ENCODE data around the gene PNPLA3.

Gene PNPLA3

DNA sequence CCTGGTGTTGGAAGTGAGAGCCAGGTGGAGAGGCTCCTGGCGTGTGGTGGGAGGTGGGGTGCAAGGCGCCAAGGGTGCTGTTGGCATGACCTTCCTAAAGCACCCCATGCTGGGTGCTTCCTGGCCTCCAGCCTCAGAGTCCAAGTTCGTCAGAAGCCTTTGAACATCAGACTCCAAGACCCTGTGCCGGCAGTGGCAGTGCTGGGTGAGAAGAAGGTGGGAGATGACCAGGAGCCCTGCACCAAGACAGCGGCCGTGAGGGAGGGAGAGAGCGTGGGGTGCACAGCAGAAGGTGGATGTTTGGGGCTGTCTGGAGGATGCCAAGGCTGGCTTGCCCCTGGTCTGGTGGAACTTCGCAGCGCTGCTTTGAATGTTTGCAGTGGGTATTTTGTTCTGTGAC is 70.8 kb downstream of the PNPLA3 start:
- no peak for DNase-seq

DNA sequence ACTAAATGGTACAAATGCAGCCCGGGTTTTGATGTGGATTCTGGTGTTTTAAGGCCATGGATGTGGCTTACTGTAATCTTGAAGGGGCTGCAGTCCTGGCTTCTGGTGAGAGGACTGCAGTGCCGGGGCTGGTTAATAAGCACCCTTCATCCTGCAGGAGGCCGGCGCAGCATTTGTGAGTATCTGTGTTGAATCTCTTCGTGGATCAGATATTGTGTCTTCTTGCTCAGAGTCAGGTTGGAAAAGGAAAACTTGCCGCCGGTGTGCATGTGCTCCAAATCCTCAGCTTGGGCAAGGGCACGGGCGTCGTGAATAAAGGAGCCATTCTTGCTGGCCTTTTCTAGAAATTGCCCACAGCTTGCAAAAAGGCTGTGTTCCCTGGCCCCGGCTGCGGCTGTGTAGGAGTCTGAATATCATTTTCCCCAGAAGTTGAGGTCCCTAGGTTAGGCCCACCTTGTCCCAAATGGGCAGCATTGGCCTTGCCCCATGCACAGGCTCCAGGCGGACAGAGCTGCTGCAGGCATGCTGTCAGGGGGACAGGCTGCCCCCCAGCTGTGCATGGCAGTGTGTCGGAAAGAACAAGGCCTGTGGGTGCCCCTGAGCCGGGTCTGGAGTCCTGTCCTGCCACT is 71.6 kb downstream of the PNPLA3 start:
- no peak for DNase-seq

DNA sequence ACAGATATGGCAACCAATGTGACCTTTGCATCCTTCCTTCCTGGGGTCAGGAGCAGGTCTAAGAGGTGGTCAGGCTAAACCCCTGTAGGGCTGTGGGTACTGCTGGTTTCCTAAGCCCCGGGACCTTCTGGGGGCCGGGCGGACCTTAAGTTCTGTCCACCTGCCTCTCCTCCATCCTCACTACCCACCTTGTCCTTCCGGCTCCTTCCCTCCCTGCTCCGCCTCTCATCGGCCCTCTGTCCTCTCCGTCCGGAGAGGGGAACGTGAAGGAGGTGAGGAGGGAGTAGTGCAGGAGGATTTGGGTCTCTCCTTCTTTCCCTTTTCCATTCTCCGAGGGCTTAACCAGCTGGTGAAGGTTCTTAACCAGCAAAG is 72.2 kb downstream of the PNPLA3 start:
- no peak for DNase-seq

DNA sequence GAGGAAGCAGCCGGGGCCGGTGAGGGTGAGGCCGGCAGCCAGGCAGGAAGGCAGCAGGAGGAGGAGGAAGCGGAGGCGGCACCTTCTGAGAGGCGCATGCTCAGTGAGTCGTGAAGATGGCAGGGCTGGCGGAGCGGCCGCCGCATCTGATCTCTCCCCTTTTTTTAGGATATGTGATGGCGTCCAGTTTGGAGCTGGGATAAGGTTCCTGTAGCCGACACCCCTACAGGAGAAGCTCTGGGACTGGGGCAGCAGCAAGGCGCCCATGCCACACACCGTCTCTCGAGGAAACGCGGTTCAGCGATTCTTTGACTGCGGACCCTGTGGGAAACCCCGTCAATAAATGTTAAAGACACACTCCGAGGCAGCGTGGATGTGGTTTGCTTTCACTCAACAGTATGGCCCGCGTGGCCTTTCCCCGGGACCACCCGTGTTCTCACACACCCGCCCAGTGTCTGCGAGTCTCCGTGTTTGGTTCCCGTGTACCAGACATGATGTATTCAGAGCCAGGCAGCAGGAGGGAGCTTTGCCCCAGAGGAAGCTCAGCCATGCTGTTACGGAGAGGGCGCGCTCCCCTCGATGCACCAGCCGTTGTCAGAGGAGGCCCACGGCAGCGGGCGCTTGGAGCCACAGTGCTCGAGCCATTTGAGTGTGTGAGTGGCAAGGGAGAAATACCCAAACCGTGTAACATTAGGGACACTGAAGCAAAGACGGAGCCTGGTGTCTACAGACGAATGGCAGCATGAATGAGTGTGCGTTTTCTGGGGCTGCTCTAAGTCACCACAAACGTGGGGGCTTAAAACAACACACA is 72.8 kb downstream of the PNPLA3 start:
- DNase-seq: no peak

DNA sequence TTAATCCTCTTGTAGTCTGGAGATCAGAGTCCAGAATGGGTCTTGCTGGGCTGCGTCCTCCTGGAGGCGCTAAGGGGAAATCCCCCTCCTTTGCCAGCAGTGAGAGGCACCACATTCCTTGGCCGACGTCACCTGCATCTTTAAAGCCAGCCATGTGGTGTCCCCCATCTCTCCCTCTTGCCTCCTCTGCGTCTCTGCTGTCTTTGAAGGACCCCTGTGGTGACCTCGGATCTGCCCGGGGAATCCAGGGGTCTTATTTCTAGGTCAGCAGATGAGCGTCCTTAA is 73.3 kb downstream of the PNPLA3 start:
- no peak for DNase-seq
